Heart right ventricle (tissue), 16 donors: ENCODE results near the gene RND2. TPM values are rescaled to one million over a fixed set of nuclear protein-coding genes. Genes with fewer than 3 reads are reported as not detected.
A peak's percentile ranks its signal among the peaks of the same experiment; 100 is the strongest.

Source experiments
- ATAC-seq, 8 donors: fragments of 200-7000 bp; cut with Tn5 transposase; one replicate each; pipeline ENCODE4 v1.9.1; 2020; ENCODE audit warnings: mild to moderate bottlenecking in 8 of 8, moderate library complexity in 8 of 8, moderate number of reproducible peaks in 1 of 8
- DNase-seq, 2 donors: peaks; one replicate each; pipeline ENCODE4 v3.0.0-alpha.2; 2020
- H3K27ac ChIP-seq, 10 donors: fragments of 200-600 bp; sonication (generic) in 2 of 10; one replicate each; pipeline versions ENCODE4 v1.5.0 to v1.8.0; 2020 to 2022; ENCODE audit warnings: mild to moderate bottlenecking in 3 of 10
- H3K27me3 ChIP-seq, 7 donors: fragments of 200-600 bp; one replicate each; pipeline ENCODE4 v1.8.0; 2021 to 2022; ENCODE audit warnings: mild to moderate bottlenecking in 2 of 7
- H3K36me3 ChIP-seq, 9 donors: fragments of 200-600 bp; sonication (generic) in 1 of 9; one replicate each; pipeline versions ENCODE4 v1.5.0 to v1.8.0; 2020 to 2022; ENCODE audit warnings: mild to moderate bottlenecking in 2 of 9
- H3K4me1 ChIP-seq, 9 donors: fragments of 200-600 bp; sonication (generic) in 1 of 9; one replicate each; pipeline versions ENCODE4 v1.5.0 to v1.8.0; 2020 to 2022; ENCODE audit warnings: mild to moderate bottlenecking in 4 of 9
- H3K4me3 ChIP-seq, 10 donors: fragments of 200-600 bp; sonication (generic) in 2 of 10; one replicate each; pipeline versions ENCODE4 v1.5.0 to v1.8.0; 2020 to 2022; ENCODE audit warnings: mild to moderate bottlenecking in 7 of 10, moderate library complexity in 2 of 10
- H3K9me3 ChIP-seq, 11 donors: fragments of 200-600 bp in 10 of 11; sonication (generic) in 2 of 11; one replicate each; pipeline versions ENCODE4 v1.5.0 to v1.8.0; 2013 to 2022; ENCODE audit warnings: mild to moderate bottlenecking in 2 of 11, control low read depth in 1 of 11, moderate library complexity in 1 of 11
- WGBS, 2 donors: extraction: QIAGEN DNeasy Blood & Tissue Kit; methylation state at CpG; one replicate each; pipeline ENCODE4 v1.1.7; 2013; ENCODE audit warnings: inconsistent platforms in 1 of 2; 5-methylcytosine and 5-hydroxymethylcytosine counted together
- intact Hi-C, 10 donors: fragments of 100-400 bp; cut with DNase I; formaldehyde crosslinking; loops; one replicate each; pipeline versions ENCODE4 v1.11.1 to v1.14.2; 2022
- polyA plus RNA-seq, 2 donors: library from polyadenylated mRNA; stranded (reverse); fragments of 200-250 nt; gene quantifications; one replicate each; pipeline ENCODE4 v1.2.3, GENCODE V29; 2013
- total RNA-seq, 10 donors: library from RNA; stranded (reverse); fragmentation: NEBNext Ultra II Directional in 3 of 10; extraction: Animal tissue kit (Norgen Biotek cat#: 25700) in 3 of 10; gene quantifications; one replicate each; pipeline versions ENCODE4 v1.2.1 to v1.2.4, GENCODE V29; 2021 to 2023
- TF ChIP-seq, protein P1 (sequence below), 9 donors: fragments of 200-600 bp; sonication (generic) in 2 of 9; IDR thresholded peaks; one replicate each; pipeline versions ENCODE4 v1.5.0 to v1.8.0; 2021 to 2022; ENCODE audit warnings: antibody characterized with exemption in 9 of 9, mild to moderate bottlenecking in 5 of 9, moderate library complexity in 1 of 9
- donor health status: Arrhythmogenic right ventricular cardiomyopathy.
- donor health status: ischemic (EF 13 %, LVEDD 7.1; RV severe dilation, severe dysfunction).
- donor health status: healthy with polysubstance abuse.
- donor health status: DM: no; HTN: yes; CAD: no.
- donor health status: DM: no; HTN: no; CAD: no.
- donor health status: ischemic (EF 25% LVEDD 6.9; RV normal size, moderate dysfunction).
- donor health status: ischemic (EF 25% LVEDD 5.7; RV mildly dilated, moderate dysfunction).
- donor health status: healthy.
- donor health status: DM: yes; HTN: yes; CAD: no.
- donor health status: Ischemic cardiomyopathy.
- donor health status: ischemic (EF 35%, LVEDD 5.7; RV mildly dilated, moderate dysfunction).
- donor health status: nonischemic (EF 11% LVEDD 7.7; RV severe dilation, severe dysfunction).
- donor health status: DM: yes; HTN: yes; CAD: no.
- donor health status: PGD.
- donor health status: ischemic (EF 29% LVEDD 5.4; RV normal size, mild dysfunction).
- donor health status: nonischemic (EF 23%, LVEDD 6.1; RV moderate dilation, normal function).

RND2 gene
- total and polyA plus RNA-seq, 12 donors = 0.14 to 2.3 (median 0.51) TPM

DNA sequence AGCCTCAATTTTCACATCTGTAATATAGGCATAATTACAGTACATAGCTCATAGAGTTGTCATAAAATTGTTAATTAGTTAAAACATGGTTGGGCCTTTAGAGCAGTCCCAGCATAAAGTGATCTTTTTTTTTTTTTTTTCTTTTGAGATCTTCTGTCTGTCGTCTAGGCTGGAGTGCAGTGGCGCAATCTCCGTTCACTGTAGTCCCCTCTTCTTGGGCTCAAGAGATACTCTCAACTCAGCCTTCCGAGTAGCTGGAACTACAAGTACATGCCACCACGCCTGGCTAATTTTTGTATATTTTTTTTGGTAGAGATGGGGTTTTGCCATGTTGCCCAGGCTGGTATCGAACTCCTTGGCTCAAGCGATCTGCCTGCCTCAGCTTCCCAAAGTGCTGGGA is 31.0 kb downstream of the RND2 start:
- DNase-seq = no peak
- intact Hi-C loops = no loop called here
- Histone ChIP-seq H3K4me1 (no peaks in the 10 kb centered on the region), H3K4me3 (no peak overlapping the region), H3K36me3 (peaks cover 0 to 41% (median 0%) of the 10 kb centered on the region in 9 donors), H3K9me3 (no peaks in the 10 kb centered on the region), H3K27me3 (no peaks in the 10 kb centered on the region), H3K27ac (no peak overlapping the region)
- 98 to 99% methylated on average over 7 of the region's 7 CpGs for WGBS, 2 donors
- TF ChIP-seq, protein P1, sequence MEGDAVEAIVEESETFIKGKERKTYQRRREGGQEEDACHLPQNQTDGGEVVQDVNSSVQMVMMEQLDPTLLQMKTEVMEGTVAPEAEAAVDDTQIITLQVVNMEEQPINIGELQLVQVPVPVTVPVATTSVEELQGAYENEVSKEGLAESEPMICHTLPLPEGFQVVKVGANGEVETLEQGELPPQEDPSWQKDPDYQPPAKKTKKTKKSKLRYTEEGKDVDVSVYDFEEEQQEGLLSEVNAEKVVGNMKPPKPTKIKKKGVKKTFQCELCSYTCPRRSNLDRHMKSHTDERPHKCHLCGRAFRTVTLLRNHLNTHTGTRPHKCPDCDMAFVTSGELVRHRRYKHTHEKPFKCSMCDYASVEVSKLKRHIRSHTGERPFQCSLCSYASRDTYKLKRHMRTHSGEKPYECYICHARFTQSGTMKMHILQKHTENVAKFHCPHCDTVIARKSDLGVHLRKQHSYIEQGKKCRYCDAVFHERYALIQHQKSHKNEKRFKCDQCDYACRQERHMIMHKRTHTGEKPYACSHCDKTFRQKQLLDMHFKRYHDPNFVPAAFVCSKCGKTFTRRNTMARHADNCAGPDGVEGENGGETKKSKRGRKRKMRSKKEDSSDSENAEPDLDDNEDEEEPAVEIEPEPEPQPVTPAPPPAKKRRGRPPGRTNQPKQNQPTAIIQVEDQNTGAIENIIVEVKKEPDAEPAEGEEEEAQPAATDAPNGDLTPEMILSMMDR (IDR thresholded peaks at IDR 0.05) = no peak
- ATAC-seq = no peak

DNA sequence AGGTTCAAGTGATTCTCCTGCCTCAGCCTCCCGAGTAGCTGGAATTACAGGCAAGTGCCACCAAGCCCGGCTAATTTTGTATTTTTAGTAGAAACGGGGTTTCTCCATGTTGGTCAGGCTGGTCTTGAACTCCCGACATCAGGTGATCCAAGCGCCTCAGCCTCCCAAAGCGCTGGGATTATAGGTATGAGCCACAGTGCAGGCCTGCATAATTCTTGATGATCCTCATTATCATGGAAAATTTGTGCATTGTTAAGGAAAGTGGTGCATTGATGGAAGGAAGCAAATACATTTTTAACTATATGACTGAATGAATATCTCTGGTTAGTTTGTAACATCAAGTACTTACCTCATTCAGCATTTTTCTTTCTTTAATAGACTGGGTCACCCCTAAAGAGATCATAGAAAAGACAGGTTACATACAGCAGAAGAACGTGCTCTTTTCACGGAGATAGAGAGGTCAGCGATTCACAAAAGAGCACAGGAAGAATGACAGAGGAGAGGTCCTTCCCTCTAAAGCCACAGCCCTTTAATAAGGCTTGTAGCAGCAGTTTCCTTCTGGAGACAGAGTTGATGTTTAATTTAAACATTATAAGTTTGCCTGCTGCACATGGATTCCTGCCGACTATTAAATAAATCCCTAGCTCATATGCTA is 38.1 kb downstream of the RND2 start:
- H3K27me3 ChIP-seq = no peaks in the 10 kb centered on the region
- no peak overlapping the region for H3K27ac ChIP-seq
- intact Hi-C loops = no loop called here
- no peak for ATAC-seq
- 92 to 93% methylated on average over 10 of the region's 10 CpGs for WGBS, 2 donors
- peaks cover 0 to 30% (median 0%) of the 10 kb centered on the region in 9 donors for H3K36me3 ChIP-seq
- no peak for DNase-seq
- TF ChIP-seq, protein P1 (IDR thresholded peaks at IDR 0.05) = no peak
- no peaks in the 10 kb centered on the region for H3K9me3 ChIP-seq
- H3K4me1 ChIP-seq = peaks cover 0 to 2% (median 0%) of the 10 kb centered on the region in 9 donors
- H3K4me3 ChIP-seq = no peak overlapping the region

DNA sequence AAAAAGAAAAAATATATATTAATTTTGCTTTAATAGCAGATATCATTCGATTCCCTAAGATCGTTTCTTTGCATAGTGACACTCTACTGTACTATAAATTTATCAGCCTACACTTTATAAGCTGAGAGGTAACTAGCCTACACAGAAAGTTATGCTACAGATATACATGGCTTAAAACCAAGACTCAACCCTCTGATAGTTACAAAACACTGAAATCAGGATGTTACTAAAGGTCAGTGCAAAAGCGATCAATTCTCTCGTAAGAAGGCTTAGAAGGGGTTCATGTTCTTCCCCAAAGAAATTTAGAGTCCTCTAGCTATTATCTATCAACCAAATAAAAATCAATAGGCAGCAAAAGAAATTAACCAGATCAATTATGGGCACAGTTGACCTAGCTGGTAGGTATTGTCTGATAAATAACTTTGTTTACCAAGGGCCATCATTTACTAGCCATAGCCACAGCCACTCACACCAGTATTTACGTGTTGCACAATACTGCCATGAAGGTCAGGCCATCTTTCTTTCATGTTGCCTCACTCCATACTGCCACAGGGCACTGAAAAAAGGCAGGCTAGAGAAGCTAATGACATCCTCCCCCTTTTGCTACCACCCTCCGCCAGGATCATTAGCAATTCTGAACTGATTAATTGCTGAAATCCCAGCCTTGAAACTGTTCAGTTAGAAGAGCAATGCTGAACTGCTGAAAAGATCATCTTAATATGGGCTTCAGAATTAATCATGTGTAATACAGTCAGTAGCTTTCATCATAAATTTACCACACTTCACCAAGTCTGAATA is 43.7 kb downstream of the RND2 start:
- ATAC-seq (peak in 5 of 8 donors; percentile 25 to 90 (median 72)), DNase-seq (no peak)
- TF ChIP-seq, protein P1 (IDR thresholded peaks at IDR 0.05) = no peak
- 84 to 94% methylated on average over 6 of the region's 6 CpGs for WGBS, 2 donors
- intact Hi-C loops = no loop called here
- no peaks in the 10 kb centered on the region for H3K27me3 ChIP-seq
- H3K4me3 ChIP-seq = no peak overlapping the region
- H3K36me3 ChIP-seq = peaks cover 0 to 37% (median 0%) of the 10 kb centered on the region in 9 donors
- H3K9me3 ChIP-seq = no peaks in the 10 kb centered on the region
- peaks cover 0 to 21% (median 0%) of the 10 kb centered on the region in 9 donors for H3K4me1 ChIP-seq
- peak overlapping the region in 7 of 10 donors; percentile 5 to 59 (median 48) for H3K27ac ChIP-seq

DNA sequence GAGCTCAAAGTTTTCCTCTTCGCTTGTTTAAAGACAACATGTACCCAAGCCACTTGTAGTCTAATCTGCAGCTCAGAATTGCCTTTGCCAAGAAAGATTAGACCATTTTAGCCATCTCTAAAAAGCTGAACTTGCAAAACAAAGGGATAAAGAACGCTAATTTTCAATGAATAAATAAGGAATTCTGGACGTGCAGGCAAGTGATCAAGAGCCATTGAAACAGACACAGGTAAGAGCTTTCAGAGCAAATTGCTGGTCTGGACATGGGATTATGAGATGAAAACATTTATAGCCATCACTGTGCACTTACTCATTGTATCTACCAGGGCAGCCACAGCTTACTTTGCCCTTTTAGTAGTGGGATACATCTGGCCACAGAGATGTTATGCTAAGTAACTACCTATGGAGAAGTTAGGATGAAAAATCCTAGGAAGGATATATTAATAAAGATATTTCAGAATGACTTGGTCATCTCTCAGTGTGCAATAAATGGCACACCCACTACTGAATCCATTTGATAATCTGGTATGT is 44.4 kb downstream of the RND2 start:
- no peak for DNase-seq
- 65% methylated on average over 3 of the region's 3 CpGs for WGBS, 2 donors
- Histone ChIP-seq H3K4me1 (peaks cover 0 to 21% (median 0%) of the 10 kb centered on the region in 9 donors), H3K27ac (peak overlapping the region in 6 of 10 donors; percentile 5 to 59 (median 48)), H3K36me3 (peaks cover 0 to 44% (median 0%) of the 10 kb centered on the region in 9 donors), H3K27me3 (no peaks in the 10 kb centered on the region), H3K9me3 (no peaks in the 10 kb centered on the region), H3K4me3 (no peak overlapping the region)
- intact Hi-C loops = no loop called here
- ATAC-seq = peak in 4 of 8 donors; percentile 52 to 92 (median 71)
- TF ChIP-seq, protein P1 (IDR thresholded peaks at IDR 0.05) = no peak
